Upper lobe of left lung (tissue), 4 donors: ENCODE data around the gene TOR1AIP2.

Experiments
- POLR2A ChIP-seq, 4 donors: fragments of 450-650 bp; IDR thresholded peaks; one replicate each; pipeline ENCODE4 v1.5.1; 2016 to 2017; ENCODE audit warnings: antibody characterized with exemption in 4 of 4, mild to moderate bottlenecking in 2 of 4
- TF ChIP-seq, protein P1 (sequence below), 6 experiments: fragments of 450-650 bp in 4 of 6; fragments of 200-600 bp in 2 of 6; sonication (generic) in 2 of 6; IDR thresholded peaks; one replicate each; pipeline ENCODE4 v1.5.1; 2016 to 2019; ENCODE audit warnings: antibody characterized with exemption in 6 of 6

DNA sequence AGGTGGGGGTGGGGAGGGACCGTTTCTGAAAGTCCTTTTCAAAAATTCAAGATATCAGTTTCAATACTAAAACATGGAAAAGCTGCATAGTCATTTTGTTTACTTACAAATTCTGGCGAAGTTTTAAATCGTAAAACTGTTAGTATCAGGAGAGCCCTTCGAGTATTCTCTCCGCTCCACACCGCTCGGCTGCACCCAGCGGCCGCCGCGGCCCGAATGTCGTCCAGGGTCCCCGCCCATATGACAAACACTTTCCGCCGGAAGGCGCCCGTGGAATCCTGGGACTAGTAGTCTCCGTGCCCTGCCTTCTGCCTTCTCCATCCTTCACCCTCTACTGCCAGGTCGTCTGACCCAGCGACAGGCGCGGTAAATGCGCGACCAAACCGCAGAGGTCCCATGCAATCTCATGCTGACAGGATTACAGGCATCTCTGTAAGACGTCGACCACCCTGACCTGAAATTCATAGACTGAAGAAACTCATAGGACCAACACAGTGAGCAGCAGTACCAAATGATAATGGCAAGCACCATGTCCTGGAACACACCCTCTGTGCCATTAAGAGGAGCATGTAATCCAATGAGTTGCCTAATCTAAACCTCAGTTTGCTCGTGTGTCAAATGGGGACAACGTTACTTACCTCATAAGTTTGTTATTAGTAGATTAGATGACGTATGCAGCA, at the start of gene TOR1AIP2:
- TF ChIP-seq, protein P1, sequence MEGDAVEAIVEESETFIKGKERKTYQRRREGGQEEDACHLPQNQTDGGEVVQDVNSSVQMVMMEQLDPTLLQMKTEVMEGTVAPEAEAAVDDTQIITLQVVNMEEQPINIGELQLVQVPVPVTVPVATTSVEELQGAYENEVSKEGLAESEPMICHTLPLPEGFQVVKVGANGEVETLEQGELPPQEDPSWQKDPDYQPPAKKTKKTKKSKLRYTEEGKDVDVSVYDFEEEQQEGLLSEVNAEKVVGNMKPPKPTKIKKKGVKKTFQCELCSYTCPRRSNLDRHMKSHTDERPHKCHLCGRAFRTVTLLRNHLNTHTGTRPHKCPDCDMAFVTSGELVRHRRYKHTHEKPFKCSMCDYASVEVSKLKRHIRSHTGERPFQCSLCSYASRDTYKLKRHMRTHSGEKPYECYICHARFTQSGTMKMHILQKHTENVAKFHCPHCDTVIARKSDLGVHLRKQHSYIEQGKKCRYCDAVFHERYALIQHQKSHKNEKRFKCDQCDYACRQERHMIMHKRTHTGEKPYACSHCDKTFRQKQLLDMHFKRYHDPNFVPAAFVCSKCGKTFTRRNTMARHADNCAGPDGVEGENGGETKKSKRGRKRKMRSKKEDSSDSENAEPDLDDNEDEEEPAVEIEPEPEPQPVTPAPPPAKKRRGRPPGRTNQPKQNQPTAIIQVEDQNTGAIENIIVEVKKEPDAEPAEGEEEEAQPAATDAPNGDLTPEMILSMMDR (IDR thresholded peaks at IDR 0.05): peak in 3 of 6 experiments; percentile 8 to 12 (median 9)
- peak; percentile 79 to 97 (median 94) for TF ChIP-seq POLR2A (IDR thresholded peaks at IDR 0.05)
